ENCODE measurements around the gene ARL16.

DNA sequence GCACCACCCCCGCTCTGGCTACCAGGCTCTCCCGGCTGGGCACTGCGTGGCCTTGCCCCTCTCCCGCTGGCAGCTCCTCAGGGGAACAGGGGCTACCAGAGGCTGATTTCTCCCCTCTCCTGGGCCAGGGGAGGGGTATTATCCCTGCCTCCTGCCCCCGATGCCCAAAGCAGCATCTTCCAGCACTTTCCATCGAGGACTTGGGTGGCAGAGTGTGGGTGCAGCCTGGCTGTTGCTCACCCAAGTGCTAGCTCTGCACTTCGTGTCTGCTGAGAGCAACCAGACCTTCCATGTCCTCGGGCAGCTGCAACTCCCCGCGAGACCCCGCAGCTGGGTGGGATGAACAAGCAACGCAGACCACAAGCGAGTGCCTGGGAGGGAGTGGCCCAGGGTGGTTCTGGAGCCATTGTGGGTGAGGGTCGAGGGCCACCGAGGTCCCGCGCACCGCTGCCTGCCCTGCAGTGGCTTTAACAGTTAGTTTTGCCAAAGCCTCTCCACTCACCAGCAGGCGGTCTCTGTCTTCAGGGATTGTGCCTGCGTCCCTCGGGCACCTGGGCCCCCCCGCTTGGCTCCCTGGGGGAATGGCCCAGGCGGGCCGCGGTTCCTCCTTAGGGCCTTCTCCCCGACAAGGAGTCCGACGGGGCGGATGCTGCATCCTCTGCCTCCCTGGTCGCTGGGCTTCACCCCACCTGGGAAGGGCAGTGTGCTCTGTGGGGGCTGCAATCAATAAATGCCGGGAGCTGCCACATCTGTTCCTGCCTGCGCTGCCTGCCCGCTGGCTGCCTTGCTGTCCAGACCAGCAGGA is 36.9 kb upstream of the ARL16 start:
- TF ChIP-seq, protein P1, sequence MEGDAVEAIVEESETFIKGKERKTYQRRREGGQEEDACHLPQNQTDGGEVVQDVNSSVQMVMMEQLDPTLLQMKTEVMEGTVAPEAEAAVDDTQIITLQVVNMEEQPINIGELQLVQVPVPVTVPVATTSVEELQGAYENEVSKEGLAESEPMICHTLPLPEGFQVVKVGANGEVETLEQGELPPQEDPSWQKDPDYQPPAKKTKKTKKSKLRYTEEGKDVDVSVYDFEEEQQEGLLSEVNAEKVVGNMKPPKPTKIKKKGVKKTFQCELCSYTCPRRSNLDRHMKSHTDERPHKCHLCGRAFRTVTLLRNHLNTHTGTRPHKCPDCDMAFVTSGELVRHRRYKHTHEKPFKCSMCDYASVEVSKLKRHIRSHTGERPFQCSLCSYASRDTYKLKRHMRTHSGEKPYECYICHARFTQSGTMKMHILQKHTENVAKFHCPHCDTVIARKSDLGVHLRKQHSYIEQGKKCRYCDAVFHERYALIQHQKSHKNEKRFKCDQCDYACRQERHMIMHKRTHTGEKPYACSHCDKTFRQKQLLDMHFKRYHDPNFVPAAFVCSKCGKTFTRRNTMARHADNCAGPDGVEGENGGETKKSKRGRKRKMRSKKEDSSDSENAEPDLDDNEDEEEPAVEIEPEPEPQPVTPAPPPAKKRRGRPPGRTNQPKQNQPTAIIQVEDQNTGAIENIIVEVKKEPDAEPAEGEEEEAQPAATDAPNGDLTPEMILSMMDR (IDR thresholded peaks at IDR 0.05) = no peak
- no peak for TF ChIP-seq POLR2A (IDR thresholded peaks at IDR 0.05)

All from right lobe of liver (tissue), 4 donors.